Sigmoid colon (tissue), 3 donors: ENCODE data around the gene BBIP1.

Experiments used
- CTCF ChIP-seq, 4 experiments: fragments of 450-650 bp in 3 of 4; fragments of 200-600 bp in 1 of 4; IDR thresholded peaks; one replicate each; pipeline ENCODE4 v1.5.1; 2016 to 2019; ENCODE audit warnings: antibody characterized with exemption in 4 of 4, mild to moderate bottlenecking in 3 of 4, moderate library complexity in 2 of 4
- POLR2A ChIP-seq, 2 donors: fragments of 450-650 bp; IDR thresholded peaks; one replicate each; pipeline ENCODE4 v1.6.1; 2016; ENCODE audit warnings: antibody characterized with exemption in 2 of 2, mild to moderate bottlenecking in 2 of 2, moderate library complexity in 2 of 2

GRCh38 chr10:110903280-110904278 is 15.4 kb downstream of the BBIP1 start:
- TF ChIP-seq POLR2A (IDR thresholded peaks at IDR 0.05) (no peak), CTCF (IDR thresholded peaks at IDR 0.05) (no peak)
